GM21423 (cell line): ENCODE data around the gene F2.
"Not testable (repeated sequence)": the region's sequence is repeated elsewhere in the genome, so short reads cannot be mapped to it uniquely, and the experiment has no call there.

Experiments
- ATAC-seq: cut with Tn5 transposase; IDR thresholded peaks from one replicate; pipeline ENCODE4 v1.9.1; 2021; ENCODE audit warnings: mild to moderate bottlenecking, moderate library complexity; ENCODE audit not compliant: unreplicated experiment

Gene F2

GRCh38 chr11:46684367-46684766 lies 34.6 kb upstream of the F2 start:
- no peak for ATAC-seq

GRCh38 chr11:46686886-46687795 lies 31.9 kb upstream of the F2 start:
- ATAC-seq: no peak

- ATAC-seq: no peak
Observed at GRCh38 chr11:46690702-46691101, 28.3 kb upstream of the F2 start.

GRCh38 chr11:46692450-46692849 lies 26.6 kb upstream of the F2 start:
- ATAC-seq: no peak

GRCh38 chr11:46693597-46694012 lies 25.4 kb upstream of the F2 start:
- ATAC-seq: no peak

GRCh38 chr11:46694072-46694471 lies 24.9 kb upstream of the F2 start:
- no peak for ATAC-seq

GRCh38 chr11:46694607-46695006 lies 24.4 kb upstream of the F2 start:
- ATAC-seq: no peak

- ATAC-seq: no peak
Observed at GRCh38 chr11:46695345-46696211, 23.4 kb upstream of the F2 start.

GRCh38 chr11:46696212-46696558 lies 22.8 kb upstream of the F2 start:
- no peak for ATAC-seq

GRCh38 chr11:46697303-46697702 lies 21.7 kb upstream of the F2 start:
- no peak for ATAC-seq

- ATAC-seq: no peak
Observed at GRCh38 chr11:46697723-46698122, 21.3 kb upstream of the F2 start.

- ATAC-seq: no peak
Observed at GRCh38 chr11:46698597-46698996, 20.4 kb upstream of the F2 start.

GRCh38 chr11:46700241-46701077 lies 18.6 kb upstream of the F2 start, which contains the start of the genes ARHGAP1 and ZNF408:
Gene ARHGAP1, minus strand, starts transcription at chr11:46700619. Its CDS starts 4,512 bp downstream, at chr11:46696107.
Gene ZNF408, plus strand, starts transcription at chr11:46701031. Its CDS starts 17 bp downstream, at chr11:46701048.
- ATAC-seq: peak; percentile 87

- ATAC-seq: no peak
Observed at GRCh38 chr11:46701078-46701654, 17.8 kb upstream of the F2 start.

GRCh38 chr11:46705070-46705688 lies 13.8 kb upstream of the F2 start:
- no peak for ATAC-seq

GRCh38 chr11:46706886-46707285 lies 12.1 kb upstream of the F2 start:
- no peak for ATAC-seq

- not testable (repeated sequence) for ATAC-seq
Observed at GRCh38 chr11:46709351-46709750, 9.7 kb upstream of the F2 start.

- no peak for ATAC-seq
Observed at GRCh38 chr11:46710821-46711269, 8.2 kb upstream of the F2 start.

- ATAC-seq: no peak
Observed at GRCh38 chr11:46711303-46711702, 7.7 kb upstream of the F2 start.
